ENCODE data around the gene PROKR1. TPM values are rescaled to one million over a fixed set of nuclear protein-coding genes. Genes with fewer than 3 reads are reported as not detected.

Gene PROKR1
- total and polyA plus RNA-seq, 2 of the 4 experiments (the other 2 are of a cell fraction): not detected

DNA sequence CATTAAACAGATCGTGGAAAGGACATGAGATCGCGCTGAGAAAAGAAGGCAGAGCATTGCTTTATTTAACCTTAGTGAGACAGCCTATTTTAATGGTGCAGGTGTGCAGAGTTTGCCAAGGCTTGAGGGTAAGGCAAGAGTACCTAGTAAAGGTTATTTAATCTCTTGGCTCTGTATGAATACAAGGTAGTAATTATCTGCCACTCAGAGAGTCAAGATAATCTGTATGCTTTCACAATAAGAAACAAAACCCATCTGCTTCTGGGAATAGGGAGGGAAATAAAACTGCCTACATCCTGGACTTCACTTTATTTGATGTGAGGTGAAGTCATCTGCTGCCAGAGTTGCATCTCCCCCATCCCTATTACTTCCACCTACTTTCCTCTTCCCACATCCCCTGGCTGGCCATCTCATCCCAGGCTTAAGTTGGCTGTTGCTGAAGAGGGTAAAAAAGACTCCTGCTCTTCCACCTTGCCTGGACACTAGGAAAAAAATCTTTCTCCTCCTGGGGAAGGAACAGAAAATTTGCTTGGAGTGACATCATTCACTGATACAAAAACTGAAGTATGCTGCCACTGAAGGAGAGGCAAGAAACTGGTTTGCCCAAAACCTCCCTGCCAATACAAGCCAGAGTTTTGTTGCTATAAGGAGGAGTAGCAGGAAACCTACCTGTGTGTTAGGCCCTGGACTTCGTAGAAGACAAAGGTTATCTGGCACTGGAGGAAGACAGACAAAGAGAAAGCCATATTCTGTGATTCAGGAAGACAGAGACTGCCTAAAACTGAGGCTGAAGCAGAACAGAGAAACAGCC lies 55.4 kb downstream of the PROKR1 start:
- intact Hi-C loops (cut with micrococcal nuclease): no loop called here
- H4K20me1 ChIP-seq (ENCODE audit: insufficient read depth, low read length): no peaks in the 10 kb centered on the region
- no peak overlapping the region for H3K4ac ChIP-seq (ENCODE audit: low read depth, low read length)
- BruUV-seq (replicated peaks): no TSS peak
- H2AK5ac ChIP-seq (ENCODE audit: low read depth, low read length): no peak overlapping the region
- ChIA-PET CTCF (no interaction called here), POLR2A (ENCODE audit: unreplicated experiment) (no interaction called here)
- no peak overlapping the region for H4K5ac ChIP-seq (ENCODE audit: low read depth, low read length)
- no peak overlapping the region for H4K91ac ChIP-seq (ENCODE audit: insufficient read depth, low read depth, low read length)
- DNase-seq: no peak
- ATAC-seq (ENCODE audit: low read depth): no peak
- H2BK20ac ChIP-seq (ENCODE audit: low read depth, low read length): no peak overlapping the region
- no peaks in the 10 kb centered on the region for H3K4me1 ChIP-seq (ENCODE audit: control insufficient read depth, insufficient read depth, low read length)
- no peak overlapping the region for H4K8ac ChIP-seq (ENCODE audit: low read depth in 2 of 2, low read length in 2 of 2)
- H3K4me2 ChIP-seq (ENCODE audit: low read depth, low read length): no peak overlapping the region
- H3K79me1 ChIP-seq (ENCODE audit: low read depth in 1 of 2, low read length in 2 of 2): no peaks in the 10 kb centered on the region
- H3K9ac ChIP-seq (ENCODE audit: low read depth, low read length): no peak overlapping the region
- no peak overlapping the region for H3K4me3 ChIP-seq (ENCODE audit: insufficient read depth, low read depth, low read length)
- no peak overlapping the region for H2BK120ac ChIP-seq (ENCODE audit: low read depth, low read length)
- H2BK5ac ChIP-seq (ENCODE audit: low read depth, low read length, poor library complexity, severe bottlenecking): no peak overlapping the region
- H2BK15ac ChIP-seq (ENCODE audit: low read depth, low read length): no peak overlapping the region
- H3K56ac ChIP-seq (ENCODE audit: extremely low read depth, insufficient read depth, low read length): no peak overlapping the region
- dilution Hi-C loops (cut with HindIII; ENCODE audit: low sequenced_read_pairs, unreplicated experiment): no loop called here
- no peak overlapping the region for H3K27ac ChIP-seq (ENCODE audit: insufficient read depth, low read length)
- no peak overlapping the region for H3K23ac ChIP-seq (ENCODE audit: low read depth, low read length)
- H3K27me3 ChIP-seq (ENCODE audit: control insufficient read depth, insufficient read depth, low read length): peaks cover 30% of the 10 kb centered on the region
- H3K14ac ChIP-seq (replicated peaks; ENCODE audit: low read depth, low read length): no peak overlapping the region
- no peaks in the 10 kb centered on the region for H3K36me3 ChIP-seq (ENCODE audit: control insufficient read depth, insufficient read depth, low read length)
- in situ Hi-C loops (cut with MboI; ENCODE audit: low sequenced_read_pairs): no loop called here
- H2AFZ ChIP-seq (replicated peaks; ENCODE audit: low read length, poor library complexity): no peak overlapping the region
- H3K9me3 ChIP-seq (ENCODE audit: control insufficient read depth, insufficient read depth, low read length): peaks cover 8% of the 10 kb centered on the region
- no peak overlapping the region for H2AK9ac ChIP-seq (replicated peaks; ENCODE audit: low read depth, low read length, poor library complexity)
- no peak overlapping the region for H3K18ac ChIP-seq (ENCODE audit: low read depth, low read length)
- no peak for TF ChIP-seq CEBPB (IDR thresholded peaks at IDR 0.05; ENCODE audit: low read depth, low read length)
- no peak for TF ChIP-seq RFX5 (IDR thresholded peaks at IDR 0.05; ENCODE audit: low read depth, low read length)
- TF ChIP-seq POLR2A (IDR thresholded peaks at IDR 0.05; ENCODE audit: low read depth, low read length): no peak
- TF ChIP-seq MAFK (IDR thresholded peaks at IDR 0.05; ENCODE audit: low read depth, low read length): no peak
- TF ChIP-seq, protein P1, sequence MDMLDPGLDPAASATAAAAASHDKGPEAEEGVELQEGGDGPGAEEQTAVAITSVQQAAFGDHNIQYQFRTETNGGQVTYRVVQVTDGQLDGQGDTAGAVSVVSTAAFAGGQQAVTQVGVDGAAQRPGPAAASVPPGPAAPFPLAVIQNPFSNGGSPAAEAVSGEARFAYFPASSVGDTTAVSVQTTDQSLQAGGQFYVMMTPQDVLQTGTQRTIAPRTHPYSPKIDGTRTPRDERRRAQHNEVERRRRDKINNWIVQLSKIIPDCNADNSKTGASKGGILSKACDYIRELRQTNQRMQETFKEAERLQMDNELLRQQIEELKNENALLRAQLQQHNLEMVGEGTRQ (IDR thresholded peaks at IDR 0.05; ENCODE audit: low read depth, low read length): no peak
- no peak for TF ChIP-seq CHD1 (IDR thresholded peaks at IDR 0.05; ENCODE audit: low read depth, low read length)
- no peak for TF ChIP-seq RCOR1 (IDR thresholded peaks at IDR 0.05; ENCODE audit: insufficient replicate concordance, low read length)
- TF ChIP-seq SMC3 (IDR thresholded peaks at IDR 0.05; ENCODE audit: low read depth, low read length): no peak
- TF ChIP-seq FOS (IDR thresholded peaks at IDR 0.05; ENCODE audit: low read depth, low read length): no peak
- TF ChIP-seq, protein P2, sequence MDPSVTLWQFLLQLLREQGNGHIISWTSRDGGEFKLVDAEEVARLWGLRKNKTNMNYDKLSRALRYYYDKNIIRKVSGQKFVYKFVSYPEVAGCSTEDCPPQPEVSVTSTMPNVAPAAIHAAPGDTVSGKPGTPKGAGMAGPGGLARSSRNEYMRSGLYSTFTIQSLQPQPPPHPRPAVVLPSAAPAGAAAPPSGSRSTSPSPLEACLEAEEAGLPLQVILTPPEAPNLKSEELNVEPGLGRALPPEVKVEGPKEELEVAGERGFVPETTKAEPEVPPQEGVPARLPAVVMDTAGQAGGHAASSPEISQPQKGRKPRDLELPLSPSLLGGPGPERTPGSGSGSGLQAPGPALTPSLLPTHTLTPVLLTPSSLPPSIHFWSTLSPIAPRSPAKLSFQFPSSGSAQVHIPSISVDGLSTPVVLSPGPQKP (IDR thresholded peaks at IDR 0.05; ENCODE audit: borderline replicate concordance, low read depth, low read length): no peak
- no peak for TF ChIP-seq MAZ (IDR thresholded peaks at IDR 0.05; ENCODE audit: borderline replicate concordance, low read depth, low read length)
- TF ChIP-seq, protein P3, sequence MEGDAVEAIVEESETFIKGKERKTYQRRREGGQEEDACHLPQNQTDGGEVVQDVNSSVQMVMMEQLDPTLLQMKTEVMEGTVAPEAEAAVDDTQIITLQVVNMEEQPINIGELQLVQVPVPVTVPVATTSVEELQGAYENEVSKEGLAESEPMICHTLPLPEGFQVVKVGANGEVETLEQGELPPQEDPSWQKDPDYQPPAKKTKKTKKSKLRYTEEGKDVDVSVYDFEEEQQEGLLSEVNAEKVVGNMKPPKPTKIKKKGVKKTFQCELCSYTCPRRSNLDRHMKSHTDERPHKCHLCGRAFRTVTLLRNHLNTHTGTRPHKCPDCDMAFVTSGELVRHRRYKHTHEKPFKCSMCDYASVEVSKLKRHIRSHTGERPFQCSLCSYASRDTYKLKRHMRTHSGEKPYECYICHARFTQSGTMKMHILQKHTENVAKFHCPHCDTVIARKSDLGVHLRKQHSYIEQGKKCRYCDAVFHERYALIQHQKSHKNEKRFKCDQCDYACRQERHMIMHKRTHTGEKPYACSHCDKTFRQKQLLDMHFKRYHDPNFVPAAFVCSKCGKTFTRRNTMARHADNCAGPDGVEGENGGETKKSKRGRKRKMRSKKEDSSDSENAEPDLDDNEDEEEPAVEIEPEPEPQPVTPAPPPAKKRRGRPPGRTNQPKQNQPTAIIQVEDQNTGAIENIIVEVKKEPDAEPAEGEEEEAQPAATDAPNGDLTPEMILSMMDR (conservative IDR thresholded peaks at IDR 0.05; ENCODE audit: low read depth, low read length): no peak
- no peak for TF ChIP-seq NFE2L2 (IDR thresholded peaks at IDR 0.05; ENCODE audit: low read depth, low read length)
- TF ChIP-seq BHLHE40 (IDR thresholded peaks at IDR 0.05; ENCODE audit: low read depth, low read length): no peak
- no peak for TF ChIP-seq RAD21 (IDR thresholded peaks at IDR 0.05; ENCODE audit: low read length)
- no peak for TF ChIP-seq MXI1 (IDR thresholded peaks at IDR 0.05; ENCODE audit: borderline replicate concordance, low read depth, low read length)
- no peaks in the 10 kb centered on the region for H3K9me1 ChIP-seq (ENCODE audit: insufficient read depth, low read length)
- WGBS, 2 experiments (ENCODE audit: extremely low coverage in 2 of 2, insufficient read length in 1 of 2): no CpG with 5 or more reads among the region's 4 CpGs

All from IMR-90 (cell line).